Stimulated activated CD4-positive, alpha-beta T cell treated with anti-CD3 and anti-CD28 coated beads, Interleukin-1b, Interleukin-23, amount 100 ng/mL, for 1 hour (primary cell): ENCODE results near the gene OLFM1.

Experiments used
- DNase-seq, 2 donors: peaks; one replicate each; pipeline ENCODE4 v3.0.0-alpha.2; 2020; ENCODE audit warnings: low read depth in 2 of 2

OLFM1 gene

GRCh38 chr9:135087489-135087792, at the start of gene OLFM1:
OLFM1 (plus strand) TSS chr9:135087668; CDS start chr9:135087990, 322 bp downstream.
- DNase-seq, result no peak

- DNase-seq, result no peak
Measured at GRCh38 chr9:135038331-135038730, 49.1 kb upstream of the OLFM1 start.

- no peak for DNase-seq
Measured at GRCh38 chr9:135038826-135039225, 48.6 kb upstream of the OLFM1 start.

GRCh38 chr9:135039266-135039870, 48.1 kb upstream of the OLFM1 start:
- DNase-seq, result no peak

GRCh38 chr9:135039916-135040645, 47.4 kb upstream of the OLFM1 start:
- no peak for DNase-seq

GRCh38 chr9:135040892-135041291, 46.6 kb upstream of the OLFM1 start:
- DNase-seq, result no peak

GRCh38 chr9:135043345-135043744, 44.1 kb upstream of the OLFM1 start:
- no peak for DNase-seq

GRCh38 chr9:135045264-135045927, 42.1 kb upstream of the OLFM1 start:
- no peak for DNase-seq

GRCh38 chr9:135045928-135046738, 41.3 kb upstream of the OLFM1 start:
- no peak for DNase-seq

GRCh38 chr9:135046739-135047350, 40.6 kb upstream of the OLFM1 start:
- no peak for DNase-seq

GRCh38 chr9:135047521-135047920, 39.9 kb upstream of the OLFM1 start:
- no peak for DNase-seq

- DNase-seq, result no peak
Measured at GRCh38 chr9:135048046-135048757, 39.3 kb upstream of the OLFM1 start.

GRCh38 chr9:135048758-135049444, 38.6 kb upstream of the OLFM1 start:
- DNase-seq, result no peak

GRCh38 chr9:135049460-135049859, 38.0 kb upstream of the OLFM1 start:
- no peak for DNase-seq

- DNase-seq, result no peak
Measured at GRCh38 chr9:135050072-135050990, 37.1 kb upstream of the OLFM1 start.

GRCh38 chr9:135051316-135052038, 36.0 kb upstream of the OLFM1 start:
- no peak for DNase-seq

GRCh38 chr9:135053133-135053532, 34.3 kb upstream of the OLFM1 start:
- no peak for DNase-seq

- no peak for DNase-seq
Measured at GRCh38 chr9:135055181-135055580, 32.3 kb upstream of the OLFM1 start.

- no peak for DNase-seq
Measured at GRCh38 chr9:135056541-135056940, 30.9 kb upstream of the OLFM1 start.
